ENCODE data around the gene HPN.
A peak's percentile ranks its signal among the peaks of the same experiment; 100 is the strongest.
"Not testable (repeated sequence)": the region's sequence is repeated elsewhere in the genome, so short reads cannot be mapped to it uniquely, and the experiment has no call there.

The HPN gene

DNA sequence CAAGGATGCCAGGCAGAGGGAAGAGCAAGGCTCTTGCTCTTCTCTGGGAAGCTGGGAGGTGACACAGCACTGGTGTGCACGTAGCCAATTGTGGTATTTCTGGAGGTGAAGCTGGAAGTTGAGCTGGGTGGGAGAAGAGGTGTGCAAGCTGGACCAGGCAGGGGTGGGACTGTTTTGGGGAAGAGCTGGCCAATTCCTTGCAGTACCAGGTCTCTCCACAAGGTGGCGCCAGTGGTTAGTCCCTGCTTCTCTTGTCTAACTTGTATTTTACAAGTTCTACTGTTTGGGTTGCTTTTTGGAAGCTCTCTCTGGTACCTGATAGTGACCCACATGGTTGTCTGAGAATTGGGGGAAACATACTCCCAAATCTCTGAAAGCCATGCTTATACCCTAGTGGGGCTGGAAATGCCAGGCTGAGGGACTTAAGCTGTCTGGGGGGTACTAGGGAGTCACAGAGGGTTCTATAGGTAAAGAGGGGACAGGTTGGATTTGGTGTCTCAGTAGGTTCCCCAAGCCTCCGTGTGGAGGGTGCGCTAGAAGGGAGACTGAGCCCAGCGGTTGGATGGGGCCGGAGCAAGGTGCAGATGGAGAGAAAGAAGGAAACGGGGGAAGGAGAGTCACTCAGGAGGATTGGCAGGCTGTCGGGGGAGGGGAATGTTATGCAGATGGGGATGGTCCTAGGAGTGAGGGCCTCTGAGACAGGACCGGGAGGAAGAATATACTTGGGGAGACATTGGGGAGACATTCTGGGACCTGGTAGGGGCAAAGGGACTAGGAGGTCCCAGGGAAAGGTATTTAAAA, 3.0 kb downstream of the HPN start:
- DNase-seq, result peak; percentile 74 to 76

DNA sequence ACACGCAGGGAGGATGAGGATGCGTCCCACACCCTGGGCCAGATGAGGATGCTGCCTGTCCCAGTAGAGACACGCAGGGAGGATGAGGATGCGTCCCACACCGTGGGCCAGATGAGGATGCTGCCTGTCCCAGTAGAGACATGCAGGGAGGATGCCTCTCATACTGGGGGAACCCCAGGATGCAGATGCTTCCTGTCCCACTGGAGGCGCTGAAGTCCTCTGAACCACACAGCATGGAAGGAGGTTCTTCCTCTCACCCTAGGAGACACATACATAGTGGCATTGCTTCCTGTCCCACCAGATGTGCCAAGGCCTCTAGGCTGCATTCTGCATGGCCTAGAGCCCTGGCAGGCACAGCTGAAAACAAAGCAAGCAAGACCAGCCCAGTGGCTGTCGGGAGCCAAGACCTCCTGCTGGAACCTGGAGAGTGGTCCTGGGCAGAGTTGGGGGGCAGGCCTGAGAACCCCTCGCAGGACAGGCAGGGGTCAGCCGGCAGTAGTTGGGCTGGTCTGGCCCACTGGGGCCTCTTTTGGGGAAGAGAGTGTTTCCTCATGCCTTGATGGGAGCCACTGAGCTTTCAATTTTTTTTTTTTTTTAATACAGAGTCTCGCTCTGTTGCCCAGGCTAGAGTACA, 4.3 kb downstream of the HPN start:
- DNase-seq, result peak; percentile 40 to 48

DNA sequence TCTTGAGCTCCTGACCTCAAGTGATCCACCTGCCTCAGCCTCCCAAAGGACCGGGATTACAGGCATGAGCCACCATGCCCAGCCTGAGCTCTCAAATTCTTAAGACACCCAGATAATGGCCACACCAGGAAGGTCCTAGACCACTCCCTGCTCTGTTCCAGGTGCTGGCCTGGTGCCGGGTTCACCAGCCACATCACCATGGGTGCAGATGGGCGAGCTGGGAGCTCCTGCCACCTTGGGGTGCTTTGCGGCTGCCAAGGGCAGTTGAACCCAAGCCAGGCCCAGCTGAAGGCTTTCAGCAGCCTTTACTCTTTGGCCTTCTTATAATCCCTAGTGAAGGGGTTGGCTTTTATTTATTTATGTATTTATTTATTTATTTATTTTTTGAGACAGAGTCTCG, 4.9 kb downstream of the HPN start:
- DNase-seq, result no peak

DNA sequence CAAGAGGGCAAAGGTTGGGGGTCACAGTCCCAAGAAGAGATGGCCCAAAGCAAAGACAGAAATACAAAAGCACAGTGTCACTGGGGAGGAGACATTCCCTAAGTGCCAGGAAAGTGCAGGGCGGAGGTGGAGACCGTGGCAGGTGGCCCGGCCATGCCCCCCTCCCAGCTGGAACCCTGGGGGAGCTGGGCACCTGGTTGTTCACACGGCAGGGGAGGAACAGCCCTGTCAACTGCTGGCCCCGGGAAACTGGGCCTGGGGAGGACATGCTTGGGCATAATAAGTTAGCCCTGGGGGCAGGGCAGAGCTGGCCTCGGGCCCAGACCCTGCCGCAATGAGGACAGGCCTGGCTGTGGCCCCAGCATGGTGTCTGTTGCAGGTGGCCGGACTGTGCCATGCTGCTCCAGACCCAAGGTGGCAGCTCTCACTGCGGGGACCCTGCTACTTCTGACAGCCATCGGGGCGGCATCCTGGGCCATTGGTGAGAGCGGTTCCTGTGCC, 7.4 kb downstream of the HPN start:
- no peak for DNase-seq

DNA sequence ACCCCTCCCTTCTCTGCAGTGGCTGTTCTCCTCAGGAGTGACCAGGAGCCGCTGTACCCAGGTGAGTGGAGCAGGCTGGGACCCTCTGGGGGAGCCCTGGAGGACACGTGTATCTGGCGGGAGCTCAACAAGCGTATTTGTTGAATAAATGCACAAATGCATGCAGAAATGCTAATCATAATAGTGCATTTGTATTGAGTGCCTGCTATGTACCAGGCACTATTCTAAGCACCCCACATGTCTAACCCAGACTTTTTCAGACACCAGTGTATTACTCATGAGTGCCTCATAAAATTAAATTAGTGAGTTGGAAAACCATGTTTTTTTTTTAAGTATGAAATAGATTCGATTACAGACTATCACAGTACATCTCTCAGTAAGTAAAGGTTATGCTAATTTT, 7.9 kb downstream of the HPN start:
- no peak for DNase-seq

DNA sequence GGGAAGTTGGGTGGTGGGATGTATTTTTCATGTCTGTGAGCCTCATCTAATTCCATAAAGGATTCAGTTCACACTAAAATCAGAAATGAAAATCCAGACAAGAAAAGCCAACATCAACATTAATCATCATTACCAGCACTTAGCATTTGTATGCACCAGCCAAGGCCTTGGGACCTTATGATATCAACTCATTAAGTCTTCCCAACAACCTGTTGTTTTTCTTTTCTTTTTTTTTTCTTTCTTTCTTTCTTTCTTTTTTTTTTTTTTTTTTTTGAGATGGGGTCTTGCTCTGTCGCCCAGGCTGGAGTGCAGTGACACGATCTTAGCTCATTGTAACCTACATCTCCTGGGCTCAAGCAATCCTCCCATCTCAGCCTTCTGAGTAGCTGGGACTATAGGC, 9.1 kb downstream of the HPN start:
- not testable (repeated sequence) for DNase-seq

DNA sequence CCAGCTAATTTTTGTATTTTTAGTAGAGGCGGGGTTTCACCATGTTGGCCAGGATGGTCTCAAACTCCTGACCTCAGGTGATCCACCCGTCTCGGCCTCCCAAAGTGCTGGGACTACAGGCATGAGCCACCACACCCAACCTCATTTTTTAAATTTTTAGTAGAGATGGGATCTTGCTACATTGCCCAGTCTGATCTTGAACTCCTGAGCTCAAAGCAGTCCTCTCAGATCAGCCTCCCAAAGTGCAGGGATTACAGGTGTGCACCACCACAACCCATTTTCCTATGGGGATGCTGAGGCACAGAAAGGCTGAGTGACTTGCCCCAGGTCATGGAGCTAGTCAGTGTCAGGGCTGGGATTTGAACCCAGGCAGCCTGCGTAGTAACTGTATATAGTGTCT, 9.7 kb downstream of the HPN start:
- not testable (repeated sequence) for DNase-seq

DNA sequence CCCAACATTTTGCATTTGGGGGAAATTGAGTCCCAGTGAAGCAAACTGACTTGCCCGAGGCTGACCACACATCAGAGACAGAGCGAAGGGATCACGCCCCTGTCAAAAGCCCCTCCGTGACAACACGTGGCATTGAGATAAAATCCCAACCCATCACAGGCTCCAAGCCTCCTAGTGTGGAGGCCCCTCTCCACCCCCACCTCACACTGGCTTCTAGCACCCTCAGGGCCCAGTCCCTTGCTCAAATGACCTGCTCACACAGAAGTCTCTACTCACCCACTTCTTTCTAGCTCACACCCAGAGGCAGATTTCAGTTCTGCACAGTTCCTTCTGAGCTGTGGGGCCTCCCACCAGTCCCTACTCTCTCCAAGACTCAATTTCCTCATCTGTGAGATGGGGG, 10.3 kb downstream of the HPN start:
- no peak for DNase-seq

DNA sequence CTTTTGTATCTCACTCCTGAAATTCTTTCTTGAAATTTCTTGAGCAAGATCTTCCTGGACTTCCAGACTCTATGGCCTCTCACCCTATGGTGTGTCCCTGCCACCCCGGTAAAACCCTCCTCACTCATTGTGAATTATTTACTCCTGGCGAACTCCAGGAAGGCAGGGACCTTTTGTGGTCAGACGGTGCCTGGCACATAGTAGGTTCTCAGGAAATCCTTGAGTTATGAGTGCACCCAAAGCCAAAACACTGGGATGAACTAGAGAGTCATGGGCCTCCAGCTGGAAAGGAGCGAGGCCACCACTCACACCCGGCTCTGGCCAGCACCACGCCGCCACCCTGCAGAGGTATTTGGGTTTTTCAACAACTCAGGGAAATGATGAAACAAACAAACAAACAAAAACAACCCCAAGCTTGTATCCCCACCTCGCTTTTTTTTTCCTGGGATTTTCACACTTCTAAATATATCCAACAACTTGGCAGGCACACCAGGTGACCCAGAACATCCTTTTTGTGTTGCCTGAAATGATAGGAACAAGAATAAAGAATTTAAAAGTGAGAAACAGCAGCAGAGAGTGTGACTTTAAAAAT, 11.2 kb downstream of the HPN start:
- DNase-seq, result no peak

DNA sequence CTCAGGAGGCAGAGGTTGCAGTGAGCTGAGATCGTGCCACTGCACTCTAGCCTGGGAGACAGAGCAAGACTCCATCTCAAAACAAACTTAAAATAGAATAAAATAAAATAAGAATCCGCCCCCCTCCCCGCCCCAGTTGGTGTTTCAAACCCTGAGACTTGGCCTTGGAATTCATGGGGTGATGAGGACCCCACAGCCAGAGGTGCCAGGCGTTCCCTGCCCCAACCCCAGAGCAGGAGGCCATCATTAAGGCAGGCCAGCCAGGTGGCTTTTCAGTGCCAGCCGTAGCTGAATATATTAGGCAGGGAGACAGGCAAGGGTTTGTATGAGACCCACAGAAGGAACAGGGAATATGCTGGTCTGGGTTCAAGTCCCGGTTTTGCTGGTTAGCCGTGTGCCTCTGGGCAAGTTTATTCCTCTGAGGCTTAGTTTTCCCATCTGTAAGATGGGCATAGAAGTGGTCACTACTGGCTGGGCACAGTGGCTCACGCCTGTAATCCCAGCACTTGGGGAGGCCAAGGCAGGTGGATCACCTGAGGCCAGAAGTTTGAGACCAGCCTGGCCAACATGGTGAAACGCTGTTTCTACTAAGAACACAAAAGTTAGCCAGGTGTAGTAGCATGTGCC, 12.3 kb downstream of the HPN start:
- no peak for DNase-seq

DNA sequence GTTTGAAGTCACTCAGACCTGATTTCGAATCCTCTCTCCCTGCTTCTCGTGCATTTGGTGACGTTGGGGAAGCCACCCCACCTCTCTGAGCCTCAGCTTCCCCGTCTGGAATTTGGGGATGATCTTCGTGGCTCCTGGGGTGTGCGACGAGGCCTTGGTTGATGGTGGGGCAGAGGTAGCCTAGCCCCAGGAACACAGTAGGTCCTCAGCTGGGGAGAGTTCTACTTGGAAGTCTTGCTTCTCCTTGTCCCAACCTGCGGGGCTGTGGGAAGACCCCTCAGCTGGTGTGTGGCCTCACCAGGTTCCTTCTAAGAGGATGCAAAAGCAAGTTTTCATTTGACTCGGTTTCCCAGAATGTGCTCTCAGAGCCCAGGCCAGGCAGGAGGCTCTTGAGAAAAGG, 13.1 kb downstream of the HPN start:
- DNase-seq, result no peak

DNA sequence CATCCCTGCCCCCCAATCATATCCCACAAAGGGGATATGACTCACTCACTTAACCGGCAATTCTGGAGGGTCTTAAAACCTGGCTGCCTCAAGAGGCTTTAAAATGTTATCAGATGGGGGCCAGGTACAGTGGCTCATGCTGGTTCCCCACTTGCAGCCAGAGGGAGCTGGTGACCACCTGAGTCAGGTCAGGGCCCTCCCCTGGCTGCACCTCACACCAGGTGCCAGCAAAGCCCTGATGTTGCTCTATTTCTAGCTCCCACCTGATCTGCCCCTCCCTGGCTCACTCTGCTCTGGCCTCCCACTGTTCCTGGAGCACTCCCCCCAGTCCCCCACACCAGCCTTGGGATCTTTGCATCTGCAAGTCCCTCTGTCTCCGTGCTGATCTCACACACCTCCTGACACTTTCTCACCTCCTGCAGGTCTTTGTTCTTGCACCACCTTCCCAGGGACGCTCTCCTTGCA, 14.2 kb downstream of the HPN start:
- no peak for DNase-seq

DNA sequence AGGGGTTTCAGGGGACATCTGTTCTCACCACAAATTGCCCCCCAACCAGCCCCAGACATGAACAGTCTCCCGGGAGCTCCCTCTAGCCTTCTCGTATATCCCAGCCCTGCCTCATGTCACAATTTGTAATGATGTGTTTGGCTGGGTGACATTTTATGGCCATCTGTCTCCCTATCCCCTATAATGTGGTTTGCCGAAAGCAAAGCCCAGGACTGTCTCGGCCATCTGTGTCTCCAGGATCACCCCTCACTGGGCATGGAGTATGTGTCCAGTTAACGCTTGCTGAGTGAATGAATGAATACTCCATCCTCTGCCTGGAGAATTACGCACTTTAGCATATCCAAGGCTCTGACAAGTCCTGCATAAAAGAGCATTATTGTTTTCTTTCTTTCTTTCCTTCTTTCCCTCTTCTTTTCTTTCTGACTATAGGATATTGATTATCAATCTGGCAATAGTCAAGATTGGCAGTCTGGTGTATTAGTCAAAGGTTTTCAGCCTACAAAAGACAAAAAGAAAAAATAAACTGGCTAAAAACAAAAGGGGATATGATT, 15.1 kb downstream of the HPN start:
- no peak for DNase-seq

DNA sequence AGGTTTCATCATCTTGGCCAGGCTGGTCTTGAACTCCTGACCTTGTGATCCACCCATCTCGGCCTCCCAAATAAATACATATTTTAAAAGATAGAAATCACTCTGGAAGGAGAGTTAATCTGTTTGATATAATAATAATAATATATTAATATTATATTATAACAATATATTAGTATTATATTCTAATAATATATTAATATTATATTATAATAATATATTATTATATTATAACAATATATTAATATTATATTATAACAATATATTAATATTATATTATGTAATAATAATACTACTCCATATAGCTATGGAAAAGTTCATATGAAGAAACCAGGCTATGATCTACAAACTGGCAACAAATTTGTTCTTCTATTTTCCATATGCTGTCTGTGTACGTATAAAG, 16.8 kb downstream of the HPN start:
- no peak for DNase-seq

DNA sequence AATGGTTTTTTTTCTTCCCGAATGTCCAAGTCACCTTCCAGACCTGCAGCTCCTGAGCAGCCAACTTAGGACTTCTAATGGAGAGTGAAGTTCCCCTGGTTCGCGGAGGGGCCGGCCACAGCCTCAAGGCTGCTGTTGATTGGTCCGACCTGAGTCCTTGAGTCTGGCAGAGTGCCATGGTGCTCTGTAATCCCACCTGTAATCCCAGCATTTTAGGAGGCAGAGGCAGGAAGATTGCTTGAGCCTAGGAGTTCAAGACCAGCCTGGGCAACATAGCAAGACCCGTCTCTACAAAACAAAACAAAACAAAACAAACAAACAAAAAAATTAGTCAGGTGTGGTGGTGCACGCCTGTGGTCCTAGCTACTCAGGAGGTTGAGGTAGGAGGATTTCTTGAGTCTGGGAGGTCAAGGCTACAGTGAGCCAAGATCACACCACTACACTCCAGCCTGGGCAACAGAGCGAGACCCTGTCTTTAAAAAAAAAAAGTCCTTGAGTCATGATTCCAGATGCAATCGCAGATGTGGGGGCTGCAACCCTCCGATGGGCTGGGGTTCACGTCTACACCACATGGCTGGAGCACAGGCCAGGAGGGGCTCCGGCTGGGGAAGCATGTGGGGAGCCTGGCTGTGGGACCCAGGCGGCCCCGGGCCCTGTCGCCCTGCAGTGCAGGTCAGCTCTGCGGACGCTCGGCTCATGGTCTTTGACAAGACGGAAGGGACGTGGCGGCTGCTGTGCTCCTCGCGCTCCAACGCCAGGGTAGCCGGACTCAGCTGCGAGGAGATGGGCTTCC, 17.7 kb downstream of the HPN start:
- no peak for DNase-seq

DNA sequence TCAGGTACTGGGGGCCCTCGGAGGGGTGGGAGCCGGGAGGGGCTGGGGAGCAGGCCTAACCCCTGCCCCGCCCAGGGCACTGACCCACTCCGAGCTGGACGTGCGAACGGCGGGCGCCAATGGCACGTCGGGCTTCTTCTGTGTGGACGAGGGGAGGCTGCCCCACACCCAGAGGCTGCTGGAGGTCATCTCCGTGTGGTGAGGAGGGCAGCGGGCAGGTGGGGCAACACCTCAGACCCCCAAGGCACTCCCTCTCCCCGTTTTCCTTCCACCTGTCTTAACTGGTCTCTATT, 18.2 kb downstream of the HPN start:
- DNase-seq, result no peak

DNA sequence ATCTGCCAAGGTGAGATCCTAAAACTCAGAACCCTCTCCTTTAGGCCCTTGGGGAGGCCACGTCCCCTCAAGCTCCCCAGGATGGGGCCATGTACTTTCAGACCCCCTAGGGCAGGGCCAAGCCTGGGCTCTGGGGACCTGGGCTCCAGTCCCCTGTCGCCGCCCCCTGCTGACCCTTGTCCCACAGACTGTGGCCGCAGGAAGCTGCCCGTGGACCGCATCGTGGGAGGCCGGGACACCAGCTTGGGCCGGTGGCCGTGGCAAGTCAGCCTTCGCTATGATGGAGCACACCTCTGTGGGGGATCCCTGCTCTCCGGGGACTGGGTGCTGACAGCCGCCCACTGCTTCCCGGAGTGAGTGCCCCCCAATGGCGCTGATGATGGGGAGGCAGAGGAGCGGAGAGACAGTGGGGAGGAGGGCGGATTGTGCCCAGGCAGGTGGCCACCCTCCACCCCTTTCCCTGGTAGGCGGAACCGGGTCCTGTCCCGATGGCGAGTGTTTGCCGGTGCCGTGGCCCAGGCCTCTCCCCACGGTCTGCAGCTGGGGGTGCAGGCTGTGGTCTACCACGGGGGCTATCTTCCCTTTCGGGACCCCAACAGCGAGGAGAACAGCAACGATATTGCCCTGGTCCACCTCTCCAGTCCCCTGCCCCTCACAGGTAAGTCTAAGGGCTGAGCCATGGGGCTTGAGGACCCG, 18.8 kb downstream of the HPN start:
- DNase-seq, result no peak

DNA sequence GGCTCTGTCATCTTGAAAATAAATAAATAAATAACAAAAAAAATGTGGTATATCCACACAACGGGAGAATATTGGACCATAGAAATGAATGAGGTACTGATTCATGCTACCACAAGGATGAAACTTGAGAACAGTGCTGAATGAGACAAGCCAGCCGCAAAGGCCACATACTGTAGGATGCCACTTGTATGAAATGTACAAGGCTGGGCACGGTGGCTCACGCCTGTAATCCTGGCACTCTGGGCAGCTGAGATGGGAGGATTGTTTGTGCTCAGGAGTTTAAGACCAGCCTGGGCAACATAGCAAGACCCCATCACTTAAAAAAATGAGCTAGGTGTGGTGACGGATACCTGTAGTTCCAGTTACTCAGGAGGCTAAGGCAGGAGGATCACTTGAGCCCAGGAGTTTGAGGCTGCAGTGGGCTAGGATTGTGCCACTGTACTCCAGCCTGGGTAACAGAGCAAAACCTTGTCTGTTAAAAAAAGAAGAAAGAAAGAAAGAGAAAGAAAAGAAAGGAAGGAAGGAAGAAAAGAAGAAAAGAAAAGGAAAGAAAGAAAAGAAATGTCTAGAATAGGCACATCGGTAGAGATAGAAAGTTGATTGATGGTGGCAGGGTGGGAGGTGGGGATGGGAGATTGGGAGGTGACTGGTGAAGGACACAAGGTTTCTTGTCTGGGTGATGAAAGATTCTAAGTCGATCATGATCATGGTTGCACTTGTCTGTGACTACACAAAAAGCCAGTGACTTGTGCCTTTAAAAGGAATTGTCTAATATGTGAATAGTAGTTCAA, 20.3 kb downstream of the HPN start:
- DNase-seq, result no peak

DNA sequence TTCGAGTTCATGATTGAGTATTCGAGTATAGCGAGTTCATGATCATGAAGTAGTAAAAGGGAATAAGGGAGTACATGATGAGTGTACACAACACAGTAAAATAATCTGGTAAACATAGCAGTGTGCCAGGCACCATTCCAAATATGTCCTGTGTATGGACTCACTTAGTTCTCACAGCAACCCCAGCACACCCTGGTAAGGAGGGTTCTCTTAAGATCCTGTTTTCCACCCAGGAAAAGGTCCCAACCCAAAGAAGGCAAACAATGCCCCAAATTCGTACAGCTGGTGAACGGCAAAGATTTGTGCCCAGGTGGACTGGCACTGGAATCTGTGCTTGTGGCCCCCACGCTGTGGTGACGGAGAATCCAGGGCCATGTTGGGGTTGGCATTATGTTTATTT, 21.4 kb downstream of the HPN start:
- DNase-seq, result no peak

DNA sequence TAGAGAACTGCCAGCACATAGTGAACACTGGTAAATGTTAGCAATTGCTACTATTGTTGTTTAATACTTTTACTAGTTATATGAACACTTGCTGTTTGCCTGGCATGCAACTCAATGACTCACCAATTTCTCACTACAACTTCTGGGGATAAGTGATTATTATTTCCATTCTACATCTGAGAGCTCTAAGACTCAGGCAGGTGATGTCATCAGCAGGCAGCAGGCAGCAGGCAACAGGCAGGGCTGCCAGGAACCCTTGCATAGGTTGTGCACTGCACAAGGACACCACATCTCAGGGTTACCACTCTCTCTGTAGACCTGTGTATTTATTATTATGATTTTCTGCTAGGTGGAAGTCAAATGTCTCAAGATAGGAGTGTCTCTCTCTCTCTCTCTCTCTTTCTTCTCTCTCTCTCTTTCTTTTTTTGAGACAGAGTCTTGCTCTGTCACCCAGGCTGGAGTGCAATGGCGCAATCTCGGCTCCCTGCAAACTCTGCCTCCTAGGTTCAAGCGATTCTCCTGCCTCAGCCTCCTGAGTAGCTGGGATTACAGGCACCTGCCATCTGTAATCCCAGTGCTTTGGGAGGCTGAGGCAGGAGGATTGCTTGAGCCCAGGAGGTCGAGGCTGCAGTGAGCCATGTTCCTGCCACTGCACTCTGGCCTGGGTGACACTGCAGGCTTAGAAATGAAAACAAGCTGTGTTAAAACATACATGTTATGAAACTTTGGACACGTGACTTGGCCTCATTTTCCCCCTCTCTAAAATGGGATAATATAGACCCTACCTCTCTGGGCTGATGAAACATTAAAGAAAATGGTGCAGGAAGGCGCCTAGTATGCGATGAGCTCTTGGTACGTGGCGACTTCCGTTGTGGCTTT, 22.7 kb downstream of the HPN start:
- peak in 1 of 2 donors; percentile 30 for DNase-seq

Measured in stimulated activated CD4-positive, alpha-beta T cell treated with anti-CD3 and anti-CD28 coated beads, Interleukin-2, amount 100 ng/mL, for 24 hours (primary cell).